ENCODE data around the gene GPM6B. TPM values are rescaled to one million over a fixed set of nuclear protein-coding genes. Genes with fewer than 3 reads are reported as not detected.

The GPM6B gene
- total and polyA plus RNA-seq, 2 experiments from 2014 or later = 82.6 to 95.4 TPM

DNA sequence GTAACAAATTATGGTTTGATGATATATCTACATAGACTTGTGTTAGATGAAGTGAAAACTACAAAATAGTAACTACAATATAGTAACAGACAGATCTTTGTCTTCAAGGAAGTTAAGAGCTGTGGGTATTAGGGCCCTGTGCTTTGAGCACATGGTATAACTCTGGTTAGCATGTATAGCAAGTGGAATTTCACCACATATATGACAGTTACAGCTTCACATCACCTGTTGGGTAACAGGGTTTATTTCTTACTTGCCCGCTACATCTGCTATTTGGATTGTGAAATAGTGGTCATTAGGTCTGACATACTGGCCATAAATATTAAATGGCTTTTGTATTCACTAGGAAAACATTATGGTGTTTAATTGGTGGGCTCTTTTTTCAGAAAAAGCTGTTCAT lies 62.1 kb downstream of the GPM6B start:
- no peaks in the 10 kb centered on the region for H3F3A ChIP-seq (replicated peaks; ENCODE audit: low read depth)
- Mint-ChIP-seq H3K27me3 (ENCODE audit: insufficient read depth, low read depth, poor library complexity) (no peaks in the 10 kb centered on the region), H3K27ac (no peak overlapping the region), H3K4me3 (no peak overlapping the region), H3K36me3 (ENCODE audit: low read depth) (peaks cover 58% of the 10 kb centered on the region), H3K9me3 (no peaks in the 10 kb centered on the region), H3K4me1 (peaks cover 9% of the 10 kb centered on the region; the same call in 2 of the 3 replicates)
- H3K36me3 ChIP-seq (ENCODE audit: insufficient read depth) = peaks cover 12% of the 10 kb centered on the region; the same call in 1 of the 2 replicates
- no peaks in the 10 kb centered on the region for H4K20me1 ChIP-seq (replicated peaks; ENCODE audit: insufficient read depth)
- no peaks in the 10 kb centered on the region for H3K27me3 ChIP-seq (ENCODE audit: insufficient read depth)
- no peaks in the 10 kb centered on the region for H3K79me2 ChIP-seq (replicated peaks; ENCODE audit: insufficient read depth)
- ATAC-seq (no peak), DNase-seq (ENCODE audit: low spot score) (no peak)
- H3K4me2 ChIP-seq = no peak overlapping the region
- H2AFZ ChIP-seq = no peak overlapping the region
- H3K4me3 ChIP-seq = no peak overlapping the region
- TF ChIP-seq ZNF114 (CRISPR knock-in tag; IDR thresholded peaks at IDR 0.05) = no peak
- TF ChIP-seq, protein P1, sequence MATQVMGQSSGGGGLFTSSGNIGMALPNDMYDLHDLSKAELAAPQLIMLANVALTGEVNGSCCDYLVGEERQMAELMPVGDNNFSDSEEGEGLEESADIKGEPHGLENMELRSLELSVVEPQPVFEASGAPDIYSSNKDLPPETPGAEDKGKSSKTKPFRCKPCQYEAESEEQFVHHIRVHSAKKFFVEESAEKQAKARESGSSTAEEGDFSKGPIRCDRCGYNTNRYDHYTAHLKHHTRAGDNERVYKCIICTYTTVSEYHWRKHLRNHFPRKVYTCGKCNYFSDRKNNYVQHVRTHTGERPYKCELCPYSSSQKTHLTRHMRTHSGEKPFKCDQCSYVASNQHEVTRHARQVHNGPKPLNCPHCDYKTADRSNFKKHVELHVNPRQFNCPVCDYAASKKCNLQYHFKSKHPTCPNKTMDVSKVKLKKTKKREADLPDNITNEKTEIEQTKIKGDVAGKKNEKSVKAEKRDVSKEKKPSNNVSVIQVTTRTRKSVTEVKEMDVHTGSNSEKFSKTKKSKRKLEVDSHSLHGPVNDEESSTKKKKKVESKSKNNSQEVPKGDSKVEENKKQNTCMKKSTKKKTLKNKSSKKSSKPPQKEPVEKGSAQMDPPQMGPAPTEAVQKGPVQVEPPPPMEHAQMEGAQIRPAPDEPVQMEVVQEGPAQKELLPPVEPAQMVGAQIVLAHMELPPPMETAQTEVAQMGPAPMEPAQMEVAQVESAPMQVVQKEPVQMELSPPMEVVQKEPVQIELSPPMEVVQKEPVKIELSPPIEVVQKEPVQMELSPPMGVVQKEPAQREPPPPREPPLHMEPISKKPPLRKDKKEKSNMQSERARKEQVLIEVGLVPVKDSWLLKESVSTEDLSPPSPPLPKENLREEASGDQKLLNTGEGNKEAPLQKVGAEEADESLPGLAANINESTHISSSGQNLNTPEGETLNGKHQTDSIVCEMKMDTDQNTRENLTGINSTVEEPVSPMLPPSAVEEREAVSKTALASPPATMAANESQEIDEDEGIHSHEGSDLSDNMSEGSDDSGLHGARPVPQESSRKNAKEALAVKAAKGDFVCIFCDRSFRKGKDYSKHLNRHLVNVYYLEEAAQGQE (IDR thresholded peaks at IDR 0.05; ENCODE audit: unreplicated experiment) = no peak
- TF ChIP-seq ZNF331 (CRISPR knock-in tag; IDR thresholded peaks at IDR 0.05; ENCODE audit: low read depth) = no peak
- no peak for TF ChIP-seq STAT1 (IDR thresholded peaks at IDR 0.05; ENCODE audit: unreplicated experiment)
- no peak overlapping the region for H3K27ac ChIP-seq (ENCODE audit: low read depth)
- H3K4me1 ChIP-seq (ENCODE audit: insufficient read depth) = 0 out of 2 replicates have a peak, but pooled peaks cover 5% of the 10 kb centered on the region
- no peaks in the 10 kb centered on the region for H3K9me2 ChIP-seq (ENCODE audit: insufficient read depth)

DNA sequence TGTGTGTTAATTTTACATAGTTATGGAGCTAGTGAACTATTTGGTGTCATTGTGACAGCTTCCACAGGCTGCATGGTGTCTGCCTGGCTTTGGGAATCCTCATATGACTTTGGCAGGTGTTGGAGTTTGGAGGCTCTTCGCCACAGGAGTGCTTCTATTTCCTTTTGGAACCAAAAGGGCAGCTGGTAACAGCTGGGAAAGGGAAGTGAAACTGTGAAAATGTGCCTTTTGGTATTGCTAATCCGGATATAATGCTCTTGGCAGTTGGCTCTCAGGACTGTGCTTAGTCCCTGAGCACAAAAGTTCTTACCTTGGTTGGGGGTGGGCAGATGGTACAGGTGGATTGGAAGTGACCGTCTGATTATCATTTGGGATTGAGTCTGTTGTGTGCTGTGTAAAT lies 64.2 kb downstream of the GPM6B start:
- Histone ChIP-seq H3K4me1 (ENCODE audit: insufficient read depth) (0 out of 2 replicates have a peak, but pooled peaks cover 5% of the 10 kb centered on the region), H3K9me2 (ENCODE audit: insufficient read depth) (no peaks in the 10 kb centered on the region), H3K4me3 (no peak overlapping the region), H3K27me3 (ENCODE audit: insufficient read depth) (no peaks in the 10 kb centered on the region), H3K36me3 (ENCODE audit: insufficient read depth) (0 out of 2 replicates have a peak, but pooled peaks cover 7% of the 10 kb centered on the region), H3K4me2 (no peak overlapping the region), H3K27ac (ENCODE audit: low read depth) (no peak overlapping the region), H4K20me1 (replicated peaks; ENCODE audit: insufficient read depth) (no peaks in the 10 kb centered on the region), H2AFZ (no peak overlapping the region), H3K79me2 (replicated peaks; ENCODE audit: insufficient read depth) (no peaks in the 10 kb centered on the region), H3F3A (replicated peaks; ENCODE audit: low read depth) (no peaks in the 10 kb centered on the region)
- Mint-ChIP-seq H3K27me3 (ENCODE audit: insufficient read depth, low read depth, poor library complexity) (no peaks in the 10 kb centered on the region), H3K36me3 (ENCODE audit: low read depth) (peaks cover 50% of the 10 kb centered on the region), H3K9me3 (no peaks in the 10 kb centered on the region), H3K4me1 (peaks cover 9% of the 10 kb centered on the region; the same call in 2 of the 3 replicates), H3K4me3 (no peak overlapping the region), H3K27ac (no peak overlapping the region)
- no peak for ATAC-seq
- no peak for DNase-seq (ENCODE audit: low spot score)
- TF ChIP-seq CREB1 (CRISPR knock-in tag; IDR thresholded peaks at IDR 0.05; ENCODE audit: low read depth) (no peak), JUNB (IDR thresholded peaks at IDR 0.05; ENCODE audit: unreplicated experiment) (no peak), ZNF114 (CRISPR knock-in tag; IDR thresholded peaks at IDR 0.05) (no peak), EZH2 (IDR thresholded peaks at IDR 0.05; ENCODE audit: low read depth, unreplicated experiment) (no peak), NANOG (IDR thresholded peaks at IDR 0.05; ENCODE audit: borderline replicate concordance) (no peak), ZNF331 (CRISPR knock-in tag; IDR thresholded peaks at IDR 0.05; ENCODE audit: low read depth) (no peak)
- TF ChIP-seq, protein P2, sequence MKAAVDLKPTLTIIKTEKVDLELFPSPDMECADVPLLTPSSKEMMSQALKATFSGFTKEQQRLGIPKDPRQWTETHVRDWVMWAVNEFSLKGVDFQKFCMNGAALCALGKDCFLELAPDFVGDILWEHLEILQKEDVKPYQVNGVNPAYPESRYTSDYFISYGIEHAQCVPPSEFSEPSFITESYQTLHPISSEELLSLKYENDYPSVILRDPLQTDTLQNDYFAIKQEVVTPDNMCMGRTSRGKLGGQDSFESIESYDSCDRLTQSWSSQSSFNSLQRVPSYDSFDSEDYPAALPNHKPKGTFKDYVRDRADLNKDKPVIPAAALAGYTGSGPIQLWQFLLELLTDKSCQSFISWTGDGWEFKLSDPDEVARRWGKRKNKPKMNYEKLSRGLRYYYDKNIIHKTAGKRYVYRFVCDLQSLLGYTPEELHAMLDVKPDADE (IDR thresholded peaks at IDR 0.05) = no peak

Measured in GM23338 (cell line).